Endothelial cell of umbilical vein (primary cell): Measurements from ENCODE around the gene C2orf42. TPM values are rescaled to one million over a fixed set of nuclear protein-coding genes. Genes with fewer than 3 reads are reported as not detected.

Experiments
- BruUV-seq: library from RNA; stranded (reverse); fragments of 400-500 nt; replicated peaks from 2 replicates; lab custom pipeline; 2021; lab: Mats Ljungman, UMichigan
- CTCF ChIA-PET: fragments of 300-600, 350-600 bp; sonication (Branson Sonifier 250); formaldehyde crosslinking; loops from one replicate; lab custom pipeline; 2021; ENCODE audit warnings: antibody characterized with exemption, inconsistent platforms; lab: Charles Lee
- POLR2A ChIA-PET: fragments of 300-600, 350-600 bp; sonication (Branson Sonifier 250); formaldehyde crosslinking; loops from one replicate; lab custom pipeline; 2021; ENCODE audit warnings: antibody characterized with exemption, inconsistent platforms; lab: Charles Lee
- DNase-seq: peaks from one replicate; pipeline ENCODE4 v3.0.0-alpha.2; 2011; ENCODE audit warnings: low read depth, low spot score
- FAIRE-seq: peaks from 2 replicates; lab custom pipeline; 2011; peaks lifted over from hg19 to GRCh38; lab: Jason Lieb, UNC
- H2AFZ ChIP-seq: 2 replicates; pipeline ENCODE4 v1.6.0; 2012; ENCODE audit warnings: low read depth, low read length, control low read depth, inconsistent platforms
- H3K27ac ChIP-seq: 2 replicates; pipeline ENCODE4 v1.5.1; 2011; ENCODE audit warnings: low read depth, mild to moderate bottlenecking, control low read depth, low read length, moderate library complexity; ENCODE audit not compliant: insufficient read depth
- H3K27me3 ChIP-seq, 2 experiments: 2 replicates each; pipeline versions ENCODE4 v1.6.0 to v1.6.1; 2011; ENCODE audit warnings: low read length in 2 of 2, mixed read lengths in 1 of 2; ENCODE audit not compliant: control insufficient read depth in 2 of 2, insufficient read depth in 2 of 2
- H3K36me3 ChIP-seq, 2 experiments: 2 replicates in 1 of 2; 3 replicates in 1 of 2; pipeline ENCODE4 v1.5.1; 2011; ENCODE audit warnings: low read length in 2 of 2, mild to moderate bottlenecking in 1 of 2, moderate library complexity in 1 of 2; ENCODE audit not compliant: control insufficient read depth in 2 of 2, insufficient read depth in 2 of 2; ENCODE audit errors: extremely low read depth in 1 of 2
- H3K4me1 ChIP-seq: 3 replicates; pipeline ENCODE4 v1.5.1; 2011; ENCODE audit warnings: mild to moderate bottlenecking, low read length; ENCODE audit not compliant: control insufficient read depth, insufficient read depth; ENCODE audit errors: extremely low read depth
- H3K4me2 ChIP-seq: 2 replicates; pipeline ENCODE4 v1.6.1; 2011; ENCODE audit warnings: low read length, control low read depth, mixed read lengths; ENCODE audit not compliant: insufficient read depth
- H3K4me3 ChIP-seq, 3 experiments: fragments of 200-600 bp in 1 of 3; sonication (generic), shearing (Covaris generic) in 1 of 3; replicated peaks in 1 of 3; 2 replicates each; pipeline ENCODE4 v1.5.1; 2011 to 2016; ENCODE audit warnings: control low read depth in 3 of 3, low read length in 3 of 3, mild to moderate bottlenecking in 2 of 3, inconsistent platforms in 1 of 3, low read depth in 1 of 3, moderate library complexity in 1 of 3; ENCODE audit not compliant: insufficient read depth in 1 of 3
- H3K79me2 ChIP-seq: 2 replicates; pipeline ENCODE4 v1.6.0; 2012; ENCODE audit warnings: low read length, inconsistent platforms; ENCODE audit not compliant: control insufficient read depth, insufficient read depth
- H3K9ac ChIP-seq: replicated peaks from 2 replicates; pipeline ENCODE3; 2011; ENCODE audit warnings: low read length, control low read depth; ENCODE audit not compliant: insufficient read depth; ENCODE audit errors: extremely low read depth
- H3K9me1 ChIP-seq: replicated peaks from 3 replicates; pipeline ENCODE4 v1.6.0; 2011; ENCODE audit warnings: mild to moderate bottlenecking, low read length; ENCODE audit not compliant: control insufficient read depth, insufficient read depth; ENCODE audit errors: extremely low read depth
- H3K9me3 ChIP-seq: replicated peaks from 2 replicates; pipeline ENCODE4 v1.5.1; 2012; ENCODE audit warnings: low read length, inconsistent platforms; ENCODE audit not compliant: control insufficient read depth, insufficient read depth
- H4K20me1 ChIP-seq: replicated peaks from 2 replicates; pipeline ENCODE3; 2011; ENCODE audit warnings: mild to moderate bottlenecking, low read length; ENCODE audit not compliant: control insufficient read depth, insufficient read depth; ENCODE audit errors: extremely low read depth
- EZH2 ChIP-seq: IDR thresholded peaks from 2 replicates; pipeline ENCODE4 v1.6.1; 2012; ENCODE audit warnings: borderline replicate concordance, low read depth, mild to moderate bottlenecking, moderate library complexity, low read length, inconsistent platforms; ENCODE audit not compliant: severe bottlenecking
- FOS ChIP-seq: IDR thresholded peaks from 2 replicates; pipeline ENCODE4 v1.6.1; 2011; ENCODE audit warnings: mild to moderate bottlenecking, low read length, moderate library complexity, borderline replicate concordance; ENCODE audit not compliant: insufficient read depth
- GATA2 ChIP-seq: IDR thresholded peaks from 2 replicates; pipeline ENCODE4 v1.7.0; 2011; ENCODE audit warnings: low read depth, mild to moderate bottlenecking, moderate library complexity, mixed read lengths, low read length; ENCODE audit not compliant: insufficient read length, insufficient read depth
- JUN ChIP-seq: IDR thresholded peaks from 2 replicates; pipeline ENCODE4 v1.6.1; 2011; ENCODE audit warnings: borderline replicate concordance, low read depth; ENCODE audit not compliant: insufficient read length, insufficient read depth
- MYC ChIP-seq: IDR thresholded peaks from one replicate; pipeline ENCODE4 v1.6.1; 2011; ENCODE audit warnings: mild to moderate bottlenecking, low read depth, low read length
- POLR2A ChIP-seq: IDR thresholded peaks from 2 replicates; pipeline ENCODE4 v1.6.1; 2012; ENCODE audit warnings: low read depth, mild to moderate bottlenecking, control low read depth, low read length
- POLR2AphosphoS5 ChIP-seq: IDR thresholded peaks from 2 replicates; pipeline ENCODE4 v1.6.1; 2012; ENCODE audit warnings: low read depth, mild to moderate bottlenecking, control low read depth, low read length, moderate library complexity; ENCODE audit not compliant: insufficient read depth
- dilution Hi-C: fragments of 300-500 bp; cut with MboI; formaldehyde crosslinking; loops from one replicate; pipeline ENCODE4 v1.15.0; 2019; ENCODE audit warnings: low sequenced_read_pairs; ENCODE audit not compliant: extremely low pct_ligation_motif_present
- intact Hi-C: fragments of 100-400 bp; cut with micrococcal nuclease; formaldehyde crosslinking; loops from one replicate; pipeline ENCODE4 v1.10.0; 2022
- polyA plus RNA-seq, 4 experiments: library from polyadenylated mRNA; depleted of rRNA in 3 of 4; stranded (reverse) in 3 of 4; unstranded in 1 of 4; fragments of >200 nt; gene quantifications; 2 replicates each; pipeline versions ENCODE4 v1.2.1 to v1.2.3, GENCODE V29; 2011 to 2012; ENCODE audit warnings: missing spikeins in 1 of 4
- total RNA-seq: library from RNA; stranded (reverse); gene quantifications from 2 replicates; pipeline ENCODE4 v1.2.3, GENCODE V29; 2021
- TF ChIP-seq, protein P1 (sequence below): IDR thresholded peaks from 2 replicates; pipeline ENCODE4 v1.6.1; 2011; ENCODE audit not compliant: insufficient read depth, insufficient read length
- TF ChIP-seq, protein P2 (sequence below), 2 donors: IDR thresholded peaks; 1 replicate in 1 of 2; 2 replicates in 1 of 2; pipeline ENCODE4 v1.5.1; 2011; ENCODE audit warnings: low read length in 2 of 2, mild to moderate bottlenecking in 2 of 2, moderate library complexity in 2 of 2, control low read depth in 1 of 2, inconsistent platforms in 1 of 2, low read depth in 1 of 2; ENCODE audit not compliant: insufficient read depth in 1 of 2; ENCODE audit errors: extremely low read depth in 1 of 2

The C2orf42 gene
- total and polyA plus RNA-seq, 2 donors (not counting 3 experiments of a cell fraction or from before 2014, with no cell fraction given), result 7.9 to 13.1 TPM

DNA sequence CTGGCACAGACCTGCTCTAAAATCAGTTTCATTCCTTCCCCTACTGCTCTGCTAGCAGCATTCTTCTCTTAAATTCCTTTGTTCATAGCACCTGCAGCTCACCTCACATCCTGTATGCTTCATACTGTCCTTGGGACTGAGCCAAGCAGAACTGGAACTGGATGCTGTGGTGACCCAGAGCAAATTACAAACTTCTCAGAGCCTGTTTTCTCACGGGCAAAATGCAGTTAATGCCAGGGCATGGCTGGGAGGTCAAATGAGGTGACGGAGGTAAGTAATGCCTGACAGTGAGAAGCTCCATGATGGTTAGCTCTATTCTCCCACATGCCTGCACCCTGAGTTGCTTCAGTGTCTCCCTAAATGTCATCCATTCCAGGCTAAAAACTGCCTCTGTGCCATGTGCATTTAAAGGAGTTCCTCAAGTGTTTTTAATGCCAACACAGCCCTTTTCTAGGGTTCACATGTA, 29.7 kb downstream of the C2orf42 start:
- DNase-seq, result no peak
- TF ChIP-seq FOS, result no peak
- no peak for TF ChIP-seq MYC
- TF ChIP-seq, protein P1, sequence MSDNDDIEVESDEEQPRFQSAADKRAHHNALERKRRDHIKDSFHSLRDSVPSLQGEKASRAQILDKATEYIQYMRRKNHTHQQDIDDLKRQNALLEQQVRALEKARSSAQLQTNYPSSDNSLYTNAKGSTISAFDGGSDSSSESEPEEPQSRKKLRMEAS, result no peak
- TF ChIP-seq GATA2, result no peak
- no peak for TF ChIP-seq JUN
- no peak for TF ChIP-seq EZH2
- TF ChIP-seq, protein P2, sequence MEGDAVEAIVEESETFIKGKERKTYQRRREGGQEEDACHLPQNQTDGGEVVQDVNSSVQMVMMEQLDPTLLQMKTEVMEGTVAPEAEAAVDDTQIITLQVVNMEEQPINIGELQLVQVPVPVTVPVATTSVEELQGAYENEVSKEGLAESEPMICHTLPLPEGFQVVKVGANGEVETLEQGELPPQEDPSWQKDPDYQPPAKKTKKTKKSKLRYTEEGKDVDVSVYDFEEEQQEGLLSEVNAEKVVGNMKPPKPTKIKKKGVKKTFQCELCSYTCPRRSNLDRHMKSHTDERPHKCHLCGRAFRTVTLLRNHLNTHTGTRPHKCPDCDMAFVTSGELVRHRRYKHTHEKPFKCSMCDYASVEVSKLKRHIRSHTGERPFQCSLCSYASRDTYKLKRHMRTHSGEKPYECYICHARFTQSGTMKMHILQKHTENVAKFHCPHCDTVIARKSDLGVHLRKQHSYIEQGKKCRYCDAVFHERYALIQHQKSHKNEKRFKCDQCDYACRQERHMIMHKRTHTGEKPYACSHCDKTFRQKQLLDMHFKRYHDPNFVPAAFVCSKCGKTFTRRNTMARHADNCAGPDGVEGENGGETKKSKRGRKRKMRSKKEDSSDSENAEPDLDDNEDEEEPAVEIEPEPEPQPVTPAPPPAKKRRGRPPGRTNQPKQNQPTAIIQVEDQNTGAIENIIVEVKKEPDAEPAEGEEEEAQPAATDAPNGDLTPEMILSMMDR (IDR thresholded peaks at IDR 0.05; ENCODE audit: extremely low read depth in 1 of 2, insufficient read depth in 1 of 2, low read depth in 1 of 2, low read length in 2 of 2), result no peak
- TF ChIP-seq POLR2A, result no peak
- TF ChIP-seq POLR2AphosphoS5, result no peak
- ChIA-PET POLR2A (interaction anchor here (0.6 kb wide), 1 partner anchor 36 kb away, joined by 4 read pairs; no protein-coding TSS in a partner anchor), CTCF (interaction anchor here (1.0 to 1.8 kb wide), 3 partner anchors 20 to 75 kb away, joined by 3 to 4 read pairs (median 4); partner anchors contain the start of gene C2orf42)
- Histone ChIP-seq H3K27me3 (no peaks in the 10 kb centered on the region), H3K9me3 (no peaks in the 10 kb centered on the region), H3K79me2 (no peaks in the 10 kb centered on the region), H4K20me1 (no peaks in the 10 kb centered on the region), H3K9me1 (no peaks in the 10 kb centered on the region), H3K4me2 (no peak overlapping the region), H3K36me3 (peaks cover 6 to 8% of the 10 kb centered on the region in 2 experiments), H3K4me1 (no peaks in the 10 kb centered on the region), H3K9ac (no peak overlapping the region), H2AFZ (no peak overlapping the region), H3K4me3 (no peak overlapping the region), H3K27ac (no peak overlapping the region)
- BruUV-seq, result no TSS peak
- intact Hi-C loops (no loop called here), dilution Hi-C loops (no loop called here)
- no peak for FAIRE-seq
